ENCODE data around the gene CD2.

Gene CD2

DNA sequence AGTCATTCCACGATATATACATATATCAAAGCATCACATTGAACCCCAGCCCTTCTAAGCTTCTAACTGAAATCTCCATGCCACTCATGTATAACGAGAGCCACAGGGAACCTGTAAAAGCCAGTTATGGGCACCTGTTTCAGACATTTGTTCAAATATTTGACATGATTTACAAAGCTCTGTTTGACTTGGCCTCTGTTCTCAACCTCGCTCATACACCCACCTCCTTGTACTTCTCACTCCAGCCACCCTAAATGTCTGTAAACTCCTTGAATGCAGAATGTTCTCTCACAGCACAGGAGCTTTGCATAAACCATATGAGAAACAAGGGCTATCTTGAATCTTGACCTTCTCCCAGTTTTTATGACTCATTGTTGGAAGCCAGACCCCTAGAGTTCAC is 36.9 kb upstream of the CD2 start:
- no peak overlapping the region for H3K4me3 ChIP-seq (ENCODE audit: low read depth in 1 of 2, low read length in 1 of 2)
- TF ChIP-seq, protein P1, sequence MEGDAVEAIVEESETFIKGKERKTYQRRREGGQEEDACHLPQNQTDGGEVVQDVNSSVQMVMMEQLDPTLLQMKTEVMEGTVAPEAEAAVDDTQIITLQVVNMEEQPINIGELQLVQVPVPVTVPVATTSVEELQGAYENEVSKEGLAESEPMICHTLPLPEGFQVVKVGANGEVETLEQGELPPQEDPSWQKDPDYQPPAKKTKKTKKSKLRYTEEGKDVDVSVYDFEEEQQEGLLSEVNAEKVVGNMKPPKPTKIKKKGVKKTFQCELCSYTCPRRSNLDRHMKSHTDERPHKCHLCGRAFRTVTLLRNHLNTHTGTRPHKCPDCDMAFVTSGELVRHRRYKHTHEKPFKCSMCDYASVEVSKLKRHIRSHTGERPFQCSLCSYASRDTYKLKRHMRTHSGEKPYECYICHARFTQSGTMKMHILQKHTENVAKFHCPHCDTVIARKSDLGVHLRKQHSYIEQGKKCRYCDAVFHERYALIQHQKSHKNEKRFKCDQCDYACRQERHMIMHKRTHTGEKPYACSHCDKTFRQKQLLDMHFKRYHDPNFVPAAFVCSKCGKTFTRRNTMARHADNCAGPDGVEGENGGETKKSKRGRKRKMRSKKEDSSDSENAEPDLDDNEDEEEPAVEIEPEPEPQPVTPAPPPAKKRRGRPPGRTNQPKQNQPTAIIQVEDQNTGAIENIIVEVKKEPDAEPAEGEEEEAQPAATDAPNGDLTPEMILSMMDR (IDR thresholded peaks at IDR 0.05): no peak
- H3K4me1 ChIP-seq (ENCODE audit: control insufficient read depth in 1 of 2, insufficient read depth in 1 of 2, low read depth in 1 of 2, low read length in 1 of 2): no peaks in the 10 kb centered on the region
- H3K27ac ChIP-seq: no peak overlapping the region
- no peaks in the 10 kb centered on the region for H3K9me3 ChIP-seq
- no peaks in the 10 kb centered on the region for H3K36me3 ChIP-seq
- H3K27me3 ChIP-seq: no peaks in the 10 kb centered on the region

- Histone ChIP-seq H3K36me3 (no peaks in the 10 kb centered on the region), H3K4me1 (ENCODE audit: control insufficient read depth in 1 of 2, insufficient read depth in 1 of 2, low read depth in 1 of 2, low read length in 1 of 2) (no peaks in the 10 kb centered on the region), H3K9me3 (no peaks in the 10 kb centered on the region), H3K4me3 (ENCODE audit: low read depth in 1 of 2, low read length in 1 of 2) (no peak overlapping the region), H3K27me3 (no peaks in the 10 kb centered on the region), H3K27ac (no peak overlapping the region)
- TF ChIP-seq, protein P1 (IDR thresholded peaks at IDR 0.05): no peak
Observed at GRCh38 chr1:116720364-116721038, 33.7 kb upstream of the CD2 start.

GRCh38 chr1:116721039-116721405 is 33.2 kb upstream of the CD2 start:
- Histone ChIP-seq H3K4me3 (ENCODE audit: low read depth in 1 of 2, low read length in 1 of 2) (no peak overlapping the region), H3K27me3 (no peaks in the 10 kb centered on the region), H3K4me1 (ENCODE audit: control insufficient read depth in 1 of 2, insufficient read depth in 1 of 2, low read depth in 1 of 2, low read length in 1 of 2) (no peaks in the 10 kb centered on the region), H3K36me3 (no peaks in the 10 kb centered on the region), H3K9me3 (no peaks in the 10 kb centered on the region), H3K27ac (no peak overlapping the region)
- TF ChIP-seq, protein P1 (IDR thresholded peaks at IDR 0.05): no peak

GRCh38 chr1:116721451-116722007 is 32.7 kb upstream of the CD2 start:
- Histone ChIP-seq H3K36me3 (no peaks in the 10 kb centered on the region), H3K4me3 (ENCODE audit: low read depth in 1 of 2, low read length in 1 of 2) (no peak overlapping the region), H3K4me1 (ENCODE audit: control insufficient read depth in 1 of 2, insufficient read depth in 1 of 2, low read depth in 1 of 2, low read length in 1 of 2) (no peaks in the 10 kb centered on the region), H3K27me3 (no peaks in the 10 kb centered on the region), H3K9me3 (no peaks in the 10 kb centered on the region), H3K27ac (no peak overlapping the region)
- TF ChIP-seq, protein P1 (IDR thresholded peaks at IDR 0.05): no peak

DNA sequence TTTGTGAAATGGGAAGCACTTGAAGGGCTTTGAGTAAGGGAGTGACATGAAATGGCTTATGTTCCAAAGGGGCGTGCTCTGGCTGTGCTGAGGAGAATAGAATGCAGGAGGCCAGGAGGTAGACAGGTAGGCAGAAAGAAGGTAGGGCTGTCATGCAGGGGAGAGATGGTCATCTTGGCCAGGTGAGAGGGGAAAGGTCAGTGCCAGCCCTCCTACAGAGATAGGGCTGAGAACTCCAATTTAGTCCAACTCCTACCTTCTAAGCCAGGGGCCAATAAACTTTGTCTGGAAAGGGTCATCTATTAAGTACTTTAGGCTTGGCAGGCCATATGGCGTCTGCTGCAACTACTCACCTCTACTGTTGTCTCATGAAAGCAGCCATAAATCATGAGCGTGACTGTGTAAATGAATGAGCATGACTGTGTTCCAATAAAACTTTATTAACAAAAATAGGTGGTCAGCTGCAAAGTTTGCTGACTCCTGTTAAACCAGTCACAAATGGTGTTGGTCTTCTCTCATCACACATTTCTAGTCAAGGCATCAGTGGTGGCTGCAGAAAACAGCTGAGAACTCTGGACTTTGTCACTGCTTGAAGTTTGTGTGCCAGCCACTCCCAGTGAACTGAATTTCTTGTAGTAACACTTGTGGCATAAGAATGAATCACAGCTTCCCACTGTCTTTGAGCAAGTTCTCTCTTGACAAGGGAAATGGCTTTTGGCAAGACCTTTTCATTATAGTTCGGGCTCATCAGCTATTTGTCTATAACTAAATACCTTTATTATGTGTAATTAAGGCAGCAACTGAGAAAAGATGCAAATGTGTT is 32.0 kb upstream of the CD2 start:
- no peaks in the 10 kb centered on the region for H3K36me3 ChIP-seq
- no peak overlapping the region for H3K27ac ChIP-seq
- H3K27me3 ChIP-seq: no peaks in the 10 kb centered on the region
- no peak overlapping the region for H3K4me3 ChIP-seq (ENCODE audit: low read depth in 1 of 2, low read length in 1 of 2)
- TF ChIP-seq, protein P1 (IDR thresholded peaks at IDR 0.05): no peak
- H3K4me1 ChIP-seq (ENCODE audit: control insufficient read depth in 1 of 2, insufficient read depth in 1 of 2, low read depth in 1 of 2, low read length in 1 of 2): no peaks in the 10 kb centered on the region
- no peaks in the 10 kb centered on the region for H3K9me3 ChIP-seq
